HepG2 (cell line): ENCODE measurements around the gene CPVL. TPM values are rescaled to one million over a fixed set of nuclear protein-coding genes. Genes with fewer than 3 reads are reported as not detected.

Experiments used
- ATAC-seq: fragments of 200-7000 bp; cut with Tn5 transposase; 3 replicates; pipeline ENCODE4 v1.9.1; 2020; ENCODE audit warnings: mild to moderate bottlenecking, moderate library complexity
- BruUV-seq: library from RNA; stranded (reverse); fragments of 400-500 nt; replicated peaks from 2 replicates; lab custom pipeline; 2021; lab: Mats Ljungman, UMichigan
- CTCF ChIA-PET: fragments of 300-600 bp; formaldehyde crosslinking; extraction: SDS; loops from one replicate; lab custom pipeline; 2021; ENCODE audit warnings: low total read pairs, inconsistent platforms, low intra/inter-chr PET ratio; lab: Yijun Ruan, JAX
- POLR2A ChIA-PET: fragments of 350-600 bp; sonication (Branson Sonifier 250); formaldehyde crosslinking; loops from one replicate; lab custom pipeline; 2020; ENCODE audit warnings: antibody characterized with exemption, inconsistent platforms; lab: Yijun Ruan, JAX
- DNase-seq: peaks from one replicate; pipeline ENCODE4 v3.0.0-alpha.2; 2015; ENCODE audit warnings: low spot score
- FAIRE-seq: peaks from 3 replicates; lab custom pipeline; 2011; peaks lifted over from hg19 to GRCh38; lab: Jason Lieb, UNC
- H2AFZ ChIP-seq: one replicate; pipeline ENCODE4 v1.6.1; 2011; ENCODE audit warnings: low read length, inconsistent platforms
- H3K27ac ChIP-seq: fragments of 300-600 bp; 3 replicates; pipeline ENCODE4 v1.8.0; 2011; ENCODE audit warnings: mixed run types, mild to moderate bottlenecking, mixed read lengths, low read length, inconsistent platforms; ENCODE audit not compliant: insufficient read depth; ENCODE audit errors: extremely low read length
- H3K27me3 ChIP-seq, 2 experiments: fragments of 200-600 bp in 1 of 2; 2 replicates in 1 of 2; 3 replicates in 1 of 2; pipeline versions ENCODE4 v1.6.0 to v1.8.0; 2011; ENCODE audit warnings: low read length in 2 of 2, mild to moderate bottlenecking in 2 of 2, moderate library complexity in 2 of 2, inconsistent platforms in 1 of 2; ENCODE audit not compliant: insufficient read depth in 2 of 2, control insufficient read depth in 1 of 2
- H3K36me3 ChIP-seq, 2 experiments: fragments of 200-600 bp in 1 of 2; replicated peaks in 1 of 2; 2 replicates in 1 of 2; 3 replicates in 1 of 2; pipeline versions ENCODE4 v1.5.1 to v1.8.0; 2011; ENCODE audit warnings: low read length in 2 of 2, inconsistent platforms in 1 of 2; ENCODE audit not compliant: insufficient read depth in 2 of 2, control insufficient read depth in 1 of 2
- H3K4me1 ChIP-seq: 2 replicates; pipeline ENCODE4 v1.5.1; 2012; ENCODE audit warnings: low read length, inconsistent platforms; ENCODE audit not compliant: insufficient read depth
- H3K4me2 ChIP-seq: 2 replicates; pipeline ENCODE4 v1.6.0; 2011; ENCODE audit warnings: low read depth, low read length, inconsistent platforms
- H3K4me3 ChIP-seq, 3 experiments: fragments of 200-600 bp in 1 of 3; sonication (generic), shearing (Covaris generic) in 1 of 3; replicated peaks in 1 of 3; 2 replicates each; pipeline ENCODE4 v1.5.1; 2011 to 2016; ENCODE audit warnings: low read length in 3 of 3, inconsistent platforms in 2 of 3, low read depth in 2 of 3, mild to moderate bottlenecking in 2 of 3, control low read depth in 1 of 3, mixed read lengths in 1 of 3; ENCODE audit not compliant: insufficient read depth in 1 of 3
- H3K79me2 ChIP-seq: one replicate; pipeline ENCODE4 v1.6.1; 2011; ENCODE audit warnings: low read length, inconsistent platforms; ENCODE audit not compliant: insufficient read depth
- H3K9ac ChIP-seq: 2 replicates; pipeline ENCODE4 v1.6.0; 2011; ENCODE audit warnings: mild to moderate bottlenecking, low read depth, low read length, inconsistent platforms; ENCODE audit not compliant: insufficient read depth
- H3K9me3 ChIP-seq: 2 replicates; pipeline ENCODE4 v1.5.1; 2012; ENCODE audit warnings: mild to moderate bottlenecking, low read length
- H4K20me1 ChIP-seq: 2 replicates; pipeline ENCODE4 v1.6.0; 2011; ENCODE audit warnings: inconsistent platforms, mild to moderate bottlenecking, low read length, moderate library complexity; ENCODE audit not compliant: insufficient read depth
- CBX1 ChIP-seq: IDR thresholded peaks from one replicate; pipeline ENCODE4 v1.6.1; 2016; ENCODE audit warnings: antibody characterized with exemption, low read depth
- EHMT2 ChIP-seq: fragments of 200-600 bp; sonication (generic); IDR thresholded peaks from 2 replicates; pipeline ENCODE4 v1.7.0; 2017; ENCODE audit warnings: antibody characterized with exemption, low read depth, low read length, borderline replicate concordance
- ETV6 ChIP-seq: sonication (generic); formaldehyde crosslinking; conservative IDR thresholded peaks from 2 replicates; pipeline ENCODE4 v1.4.0; 2020; ENCODE audit warnings: missing genetic modification reagents
- XBP1 ChIP-seq: sonication (generic); formaldehyde crosslinking; IDR thresholded peaks from 2 replicates; pipeline ENCODE4 v1.5.0; 2020; ENCODE audit warnings: missing genetic modification reagents
- ZNF205 ChIP-seq: IDR thresholded peaks from 2 replicates; pipeline ENCODE4 v1.6.1; 2018; ENCODE audit warnings: missing biosample characterization, missing genetic modification reagents
- ZNF224 ChIP-seq: sonication (generic); formaldehyde crosslinking; IDR thresholded peaks from 2 replicates; pipeline ENCODE4 v1.5.0; 2020; ENCODE audit warnings: mild to moderate bottlenecking, missing genetic modification reagents
- ZNF230 ChIP-seq: sonication (generic); formaldehyde crosslinking; IDR thresholded peaks from 2 replicates; pipeline ENCODE4 v1.4.0; 2020; ENCODE audit warnings: mild to moderate bottlenecking, missing genetic modification reagents
- ZNF724P ChIP-seq: sonication (generic); formaldehyde crosslinking; IDR thresholded peaks from 2 replicates; pipeline ENCODE4 v1.8.0; 2022; ENCODE audit warnings: missing genetic modification reagents, borderline replicate concordance
- ZNF775 ChIP-seq: sonication (generic); formaldehyde crosslinking; IDR thresholded peaks from 2 replicates; pipeline ENCODE4 v1.4.0; 2020; ENCODE audit warnings: missing genetic modification reagents, mild to moderate bottlenecking, moderate library complexity, borderline replicate concordance
- WGBS: methylation state at CpG from one replicate; pipeline ENCODE4 v1.1.6; 2017; ENCODE audit warnings: low lambda C conversion rate; 5-methylcytosine and 5-hydroxymethylcytosine counted together
- in situ Hi-C: cut with HindIII; loops from 2 replicates; pipeline ENCODE4 v1.10.0; 2017; ENCODE audit warnings: low pct_unique_long_range_greater_than_20kb; ENCODE audit not compliant: extremely low pct_ligation_motif_present
- intact Hi-C: fragments of 100-400 bp; cut with micrococcal nuclease; formaldehyde crosslinking; loops from one replicate; pipeline ENCODE4 v1.10.0; 2022; ENCODE audit not compliant: unreplicated experiment
- polyA plus RNA-seq, 8 experiments: library from polyadenylated mRNA; depleted of rRNA in 3 of 8; stranded (reverse) in 7 of 8; unstranded in 1 of 8; fragments of >200 nt; fragmentation: Illumina TruSeq in 4 of 8; extraction: Trizol in 4 of 8; gene quantifications; 2 replicates each; pipeline versions ENCODE4 v1.2.1 to v1.2.3, GENCODE V29; 2011 to 2016; ENCODE audit warnings: low read depth in 4 of 8, missing spikeins in 1 of 8, mixed read lengths in 1 of 8; ENCODE audit not compliant: insufficient read depth in 1 of 8
- total RNA-seq, 5 experiments: library from RNA; depleted of rRNA; stranded (reverse); fragments of >200 nt; fragmentation: Illumina TruSeq; extraction: Trizol; gene quantifications; 2 replicates each; pipeline ENCODE4 v1.2.3, GENCODE V29; 2016; ENCODE audit warnings: low read depth in 1 of 5
- TF ChIP-seq, protein P1 (sequence below): sonication (generic); formaldehyde crosslinking; IDR thresholded peaks from 2 replicates; pipeline ENCODE4 v1.8.0; 2022; ENCODE audit warnings: low read depth, missing genetic modification reagents
- TF ChIP-seq, protein P2 (sequence below): sonication (generic); formaldehyde crosslinking; IDR thresholded peaks from 2 replicates; pipeline ENCODE4 v1.5.1; 2020; ENCODE audit warnings: missing genetic modification reagents, mild to moderate bottlenecking, borderline replicate concordance

Gene CPVL
- total and polyA plus RNA-seq, 2 of the 13 experiments (the other 11 are each of a cell fraction or from before 2014, with no cell fraction given), result 59.2 to 294 TPM

DNA sequence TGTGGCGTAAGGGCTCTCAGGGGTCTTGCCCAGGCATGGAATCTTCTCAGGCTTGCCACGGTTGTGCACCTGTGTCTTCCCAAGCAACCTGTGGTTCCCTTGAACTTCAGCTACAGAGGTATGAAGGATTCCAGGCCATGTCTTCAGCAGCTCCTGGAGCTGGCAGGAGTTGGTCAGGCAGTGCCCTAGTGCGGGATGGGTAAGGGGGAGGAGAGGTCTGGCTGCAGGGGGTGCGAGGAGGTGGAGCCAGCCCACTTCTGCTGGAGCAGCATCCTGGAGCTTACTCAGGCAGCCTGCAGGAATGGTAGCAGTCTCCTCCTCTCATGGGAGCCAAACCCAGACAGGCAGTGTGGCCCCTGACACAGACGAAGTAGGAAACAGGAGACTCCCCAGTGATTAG is 184.4 kb downstream of the CPVL start (continued):
- TF ChIP-seq, protein P1, sequence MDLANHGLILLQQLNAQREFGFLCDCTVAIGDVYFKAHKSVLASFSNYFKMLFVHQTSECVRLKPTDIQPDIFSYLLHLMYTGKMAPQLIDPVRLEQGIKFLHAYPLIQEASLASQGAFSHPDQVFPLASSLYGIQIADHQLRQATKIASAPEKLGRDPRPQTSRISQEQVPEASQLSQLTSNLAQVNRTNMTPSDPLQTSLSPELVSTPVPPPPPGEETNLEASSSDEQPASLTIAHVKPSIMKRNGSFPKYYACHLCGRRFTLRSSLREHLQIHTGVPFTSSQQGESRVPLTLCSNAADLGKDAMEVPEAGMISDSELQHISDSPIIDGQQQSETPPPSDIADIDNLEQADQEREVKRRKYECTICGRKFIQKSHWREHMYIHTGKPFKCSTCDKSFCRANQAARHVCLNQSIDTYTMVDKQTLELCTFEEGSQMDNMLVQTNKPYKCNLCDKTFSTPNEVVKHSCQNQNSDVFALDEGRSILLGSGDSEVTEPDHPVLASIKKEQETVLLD, result no peak
- TF ChIP-seq ZNF205 (CRISPR knock-in tag), result no peak
- TF ChIP-seq ZNF224 (CRISPR knock-in tag), result no peak
- no peak for TF ChIP-seq ZNF230 (CRISPR knock-in tag)
- TF ChIP-seq, protein P2, sequence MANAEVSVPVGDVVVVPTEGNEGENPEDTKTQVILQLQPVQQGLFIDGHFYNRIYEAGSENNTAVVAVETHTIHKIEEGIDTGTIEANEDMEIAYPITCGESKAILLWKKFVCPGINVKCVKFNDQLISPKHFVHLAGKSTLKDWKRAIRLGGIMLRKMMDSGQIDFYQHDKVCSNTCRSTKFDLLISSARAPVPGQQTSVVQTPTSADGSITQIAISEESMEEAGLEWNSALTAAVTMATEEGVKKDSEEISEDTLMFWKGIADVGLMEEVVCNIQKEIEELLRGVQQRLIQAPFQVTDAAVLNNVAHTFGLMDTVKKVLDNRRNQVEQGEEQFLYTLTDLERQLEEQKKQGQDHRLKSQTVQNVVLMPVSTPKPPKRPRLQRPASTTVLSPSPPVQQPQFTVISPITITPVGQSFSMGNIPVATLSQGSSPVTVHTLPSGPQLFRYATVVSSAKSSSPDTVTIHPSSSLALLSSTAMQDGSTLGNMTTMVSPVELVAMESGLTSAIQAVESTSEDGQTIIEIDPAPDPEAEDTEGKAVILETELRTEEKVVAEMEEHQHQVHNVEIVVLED, result no peak
- no peak for TF ChIP-seq ZNF775
- no peak for TF ChIP-seq XBP1 (CRISPR knock-in tag)

DNA sequence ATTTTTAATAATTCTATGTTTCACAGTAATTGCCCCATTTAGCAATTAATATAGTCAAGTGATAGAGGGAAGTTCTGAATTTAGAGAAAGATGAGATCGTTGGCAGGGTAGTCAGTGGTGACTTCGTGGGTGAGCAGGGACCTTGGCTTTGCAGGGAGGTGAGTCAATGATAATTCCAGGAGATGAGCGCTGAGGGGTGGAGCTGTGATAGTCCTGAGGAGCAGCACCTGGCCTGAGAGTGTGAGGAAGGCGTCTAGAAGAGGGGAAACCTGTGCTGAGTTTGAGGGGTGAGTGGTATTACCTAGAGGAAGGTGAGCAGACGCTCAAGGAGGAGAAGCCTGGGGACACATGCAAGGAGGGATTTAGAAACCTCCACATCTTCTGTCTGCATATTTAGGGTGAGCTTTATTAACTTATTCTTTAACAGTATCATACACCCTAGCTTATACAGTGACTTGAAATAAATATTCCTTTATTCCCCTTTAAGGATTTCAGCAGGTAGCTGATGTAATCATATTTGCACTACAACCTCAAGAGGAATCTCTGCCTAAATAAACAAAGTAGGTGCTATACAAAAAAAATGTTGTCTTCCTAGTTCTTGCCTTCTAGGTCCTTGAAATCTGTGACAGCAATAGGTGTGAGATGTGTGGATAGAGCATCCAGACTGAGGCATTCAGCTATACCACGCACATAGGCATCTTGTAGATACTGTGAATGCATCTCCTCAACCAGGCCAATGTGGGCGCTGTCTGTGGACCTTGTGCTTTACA is 186.1 kb downstream of the CPVL start:
- in situ Hi-C loops (no loop called here), intact Hi-C loops (no loop called here)
- Histone ChIP-seq H3K36me3 (no peaks in the 10 kb centered on the region; a peak in 1 of 5 replicates), H4K20me1 (no peaks in the 10 kb centered on the region), H3K27me3 (no peaks in the 10 kb centered on the region), H3K9ac (no peak overlapping the region), H3K79me2 (no peaks in the 10 kb centered on the region), H3K27ac (no peak overlapping the region), H3K4me2 (no peak overlapping the region), H3K4me1 (peaks cover 11% of the 10 kb centered on the region), H3K4me3 (no peak overlapping the region), H3K9me3 (no peaks in the 10 kb centered on the region), H2AFZ (no peak overlapping the region)
- no TSS peak for BruUV-seq
- no peak for ATAC-seq
- CTCF ChIA-PET, result no interaction called here
- WGBS, result 88% methylated on average over 7 of the region's 7 CpGs
- POLR2A ChIA-PET, result no interaction called here
- peak; percentile 23 for FAIRE-seq
- no peak for DNase-seq
- TF ChIP-seq CBX1 (no peak), ZNF724P (CRISPR knock-in tag) (no peak), ETV6 (CRISPR knock-in tag) (no peak), EHMT2 (no peak)
